Stomach (tissue), 9 donors: Measurements from ENCODE around the gene MYADM. TPM values are rescaled to one million over a fixed set of nuclear protein-coding genes. Genes with fewer than 3 reads are reported as not detected.

Experiments
- DNase-seq, 2 donors: peaks; one replicate each; pipeline versions ENCODE4 v3.0.0 to v3.0.0-alpha.2; 2013 to 2019
- H3K27ac ChIP-seq, 5 donors: fragments of 200-600 bp in 4 of 5; sonication (generic) in 4 of 5; one replicate each; pipeline ENCODE4 v1.5.1; 2013 to 2019; ENCODE audit warnings: mild to moderate bottlenecking in 1 of 5, moderate library complexity in 1 of 5
- H3K27me3 ChIP-seq, 3 donors: fragments of 200-600 bp; sonication (generic); one replicate each; pipeline ENCODE4 v1.5.1; 2017 to 2019; ENCODE audit warnings: mixed run types in 1 of 3
- H3K36me3 ChIP-seq, 4 donors: fragments of 200-600 bp; sonication (generic); 1 replicate in 3 of 4; 2 replicates in 1 of 4; pipeline ENCODE4 v1.5.1; 2016 to 2019
- H3K4me1 ChIP-seq, 4 donors: fragments of 200-600 bp; sonication (generic); one replicate each; pipeline ENCODE4 v1.5.1; 2016 to 2019
- H3K4me3 ChIP-seq, 4 donors: fragments of 200-600 bp; sonication (generic) in 3 of 4; one replicate each; pipeline ENCODE4 v1.5.1; 2016 to 2019; ENCODE audit warnings: mild to moderate bottlenecking in 1 of 4
- H3K9me3 ChIP-seq, 4 donors: fragments of 200-600 bp; sonication (generic); one replicate each; pipeline ENCODE4 v1.5.1; 2016 to 2019
- CTCF ChIP-seq, 7 experiments: fragments of 450-650 bp in 4 of 7; fragments of 200-600 bp in 3 of 7; sonication (generic) in 3 of 7; IDR thresholded peaks; one replicate each; pipeline ENCODE4 v1.5.1; 2016 to 2019; ENCODE audit warnings: antibody characterized with exemption in 7 of 7, control low read depth in 2 of 7, mild to moderate bottlenecking in 1 of 7
- EP300 ChIP-seq: sonication (generic); formaldehyde crosslinking; IDR thresholded peaks from one replicate; pipeline ENCODE4 v1.6.1; 2017; ENCODE audit warnings: antibody characterized with exemption
- POLR2A ChIP-seq, 4 donors: fragments of 450-650 bp; IDR thresholded peaks; one replicate each; pipeline ENCODE4 v1.6.1; 2016; ENCODE audit warnings: antibody characterized with exemption in 4 of 4, control low read depth in 2 of 4, mild to moderate bottlenecking in 1 of 4, moderate library complexity in 1 of 4
- POLR2AphosphoS5 ChIP-seq, 3 donors: sonication (generic); formaldehyde crosslinking; IDR thresholded peaks; one replicate each; pipeline ENCODE4 v1.6.1; 2016; ENCODE audit warnings: antibody characterized with exemption in 3 of 3
- WGBS, 5 donors: extraction: QIAGEN DNeasy Blood & Tissue Kit in 3 of 5; methylation state at CpG; one replicate each; pipeline versions ENCODE4 v1.1.5 to v1.1.7; 2013 to 2018; 5-methylcytosine and 5-hydroxymethylcytosine counted together
- intact Hi-C: fragments of 100-400 bp; cut with DNase I; formaldehyde crosslinking; loops from one replicate; pipeline ENCODE4 v1.15.1; 2023; ENCODE audit warnings: low total_unique reads
- polyA plus RNA-seq, 3 donors: library from polyadenylated mRNA; stranded (reverse); fragments of 200-250 nt; gene quantifications; one replicate each; pipeline ENCODE4 v1.2.3, GENCODE V29; 2013
- total RNA-seq, 5 donors: library from RNA; depleted of rRNA; stranded (reverse); fragments of >200 nt; gene quantifications; one replicate each; pipeline versions ENCODE4 v1.1.0 to v1.2.3, GENCODE V29; 2014 to 2016
- donor health status: healthy with polysubstance abuse.
- donor health status: Bipolar disorder and iron deficiency.
- donor health status: healthy.

Gene MYADM
- total and polyA plus RNA-seq, 8 donors, result 20.7 to 195 (median 34.4) TPM

GRCh38 chr19:53871454-53871853 lies 3.8 kb downstream of the MYADM start:
- 40 to 58% (median 49%) methylated on average over 7 of the region's 7 CpGs for WGBS, 5 donors
- TF ChIP-seq EP300, result no peak
- TF ChIP-seq POLR2AphosphoS5 (IDR thresholded peaks at IDR 0.05), result no peak
- TF ChIP-seq CTCF (IDR thresholded peaks at IDR 0.05), result no peak
- no peak for TF ChIP-seq POLR2A (IDR thresholded peaks at IDR 0.05)
- DNase-seq, result no peak
- Histone ChIP-seq H3K4me1 (peaks cover 17 to 79% (median 66%) of the 10 kb centered on the region in 4 donors), H3K27me3 (no peaks in the 10 kb centered on the region), H3K27ac (peak overlapping the region in 4 of 5 donors; percentile 44 to 99 (median 96)), H3K4me3 (peak overlapping the region in 2 of 4 donors; percentile 80 to 95), H3K36me3 (peaks cover 22 to 55% (median 47%) of the 10 kb centered on the region in 4 donors), H3K9me3 (no peaks in the 10 kb centered on the region)
- intact Hi-C loops, result no loop called here

- 68 to 81% (median 72%) methylated on average over 6 of the region's 6 CpGs for WGBS, 5 donors
- Histone ChIP-seq H3K9me3 (no peaks in the 10 kb centered on the region), H3K27me3 (no peaks in the 10 kb centered on the region), H3K4me1 (peaks cover 8 to 75% (median 63%) of the 10 kb centered on the region in 4 donors), H3K27ac (peak overlapping the region in 1 of 5 donors; percentile 11), H3K4me3 (peak overlapping the region in 1 of 4 donors; percentile 2), H3K36me3 (peaks cover 22 to 60% (median 53%) of the 10 kb centered on the region in 4 donors)
- peak in 1 of 2 donors; percentile 12 for DNase-seq
- intact Hi-C loops, result no loop called here
- TF ChIP-seq CTCF (IDR thresholded peaks at IDR 0.05), result no peak
- TF ChIP-seq POLR2AphosphoS5 (IDR thresholded peaks at IDR 0.05), result no peak
- no peak for TF ChIP-seq POLR2A (IDR thresholded peaks at IDR 0.05)
- no peak for TF ChIP-seq EP300
Observed at GRCh38 chr19:53872762-53873161, 5.1 kb downstream of the MYADM start.

GRCh38 chr19:53873773-53874605 lies 6.3 kb downstream of the MYADM start:
- no peak for DNase-seq
- intact Hi-C loops, result no loop called here
- H3K27ac ChIP-seq, result peak overlapping the region in 1 of 5 donors; percentile 56
- H3K9me3 ChIP-seq, result no peaks in the 10 kb centered on the region
- H3K4me1 ChIP-seq, result peaks cover 8 to 80% (median 65%) of the 10 kb centered on the region in 4 donors
- 88 to 94% (median 92%) methylated on average over 48 to 51 of the region's 51 CpGs for WGBS, 5 donors
- TF ChIP-seq POLR2AphosphoS5 (IDR thresholded peaks at IDR 0.05), result no peak
- TF ChIP-seq POLR2A (IDR thresholded peaks at IDR 0.05), result no peak
- no peak for TF ChIP-seq EP300
- no peak for TF ChIP-seq CTCF (IDR thresholded peaks at IDR 0.05)
- H3K36me3 ChIP-seq, result peaks cover 22 to 60% (median 53%) of the 10 kb centered on the region in 4 donors
- peaks cover 0 to 4% (median 0%) of the 10 kb centered on the region in 3 donors for H3K27me3 ChIP-seq
- H3K4me3 ChIP-seq, result no peak overlapping the region

GRCh38 chr19:53874606-53874990 lies 6.9 kb downstream of the MYADM start:
- H3K36me3 ChIP-seq, result peaks cover 22 to 60% (median 53%) of the 10 kb centered on the region in 4 donors
- no peak for TF ChIP-seq POLR2AphosphoS5 (IDR thresholded peaks at IDR 0.05)
- no peak for TF ChIP-seq EP300
- no peak for TF ChIP-seq POLR2A (IDR thresholded peaks at IDR 0.05)
- no peak for TF ChIP-seq CTCF (IDR thresholded peaks at IDR 0.05)
- no peaks in the 10 kb centered on the region for H3K9me3 ChIP-seq
- intact Hi-C loops, result no loop called here
- H3K27ac ChIP-seq, result peak overlapping the region in 2 of 5 donors; percentile 6 to 56
- peaks cover 8 to 86% (median 68%) of the 10 kb centered on the region in 4 donors for H3K4me1 ChIP-seq
- H3K4me3 ChIP-seq, result peak overlapping the region in 1 of 4 donors; percentile 3
- no peak for DNase-seq
- H3K27me3 ChIP-seq, result peaks cover 0 to 10% (median 1%) of the 10 kb centered on the region in 3 donors
- 71 to 81% (median 77%) methylated on average over 6 of the region's 6 CpGs for WGBS, 5 donors
